ENCODE data around the gene ACY1.

Gene ACY1

DNA sequence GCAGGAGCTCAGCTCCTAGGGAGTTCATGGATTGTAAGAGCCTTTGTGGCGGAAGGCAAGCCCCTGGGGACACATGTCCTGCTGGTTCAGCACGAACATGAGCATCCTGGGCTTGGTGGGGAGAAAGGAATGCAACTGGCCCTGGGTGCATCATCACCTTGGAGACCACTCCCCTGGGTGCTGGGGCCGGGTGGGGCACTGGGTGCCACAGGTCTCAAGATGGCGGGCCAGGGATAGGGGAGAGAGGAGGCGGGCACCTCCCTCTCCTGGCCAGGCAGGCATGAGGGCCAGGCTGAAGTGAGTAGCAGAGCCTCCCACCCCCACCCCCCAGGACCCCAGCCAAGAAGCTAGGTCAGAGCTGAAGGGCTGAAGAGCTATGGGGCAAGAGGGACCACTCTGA lies 16.8 kb upstream of the ACY1 start:
- TF ChIP-seq, protein P1, sequence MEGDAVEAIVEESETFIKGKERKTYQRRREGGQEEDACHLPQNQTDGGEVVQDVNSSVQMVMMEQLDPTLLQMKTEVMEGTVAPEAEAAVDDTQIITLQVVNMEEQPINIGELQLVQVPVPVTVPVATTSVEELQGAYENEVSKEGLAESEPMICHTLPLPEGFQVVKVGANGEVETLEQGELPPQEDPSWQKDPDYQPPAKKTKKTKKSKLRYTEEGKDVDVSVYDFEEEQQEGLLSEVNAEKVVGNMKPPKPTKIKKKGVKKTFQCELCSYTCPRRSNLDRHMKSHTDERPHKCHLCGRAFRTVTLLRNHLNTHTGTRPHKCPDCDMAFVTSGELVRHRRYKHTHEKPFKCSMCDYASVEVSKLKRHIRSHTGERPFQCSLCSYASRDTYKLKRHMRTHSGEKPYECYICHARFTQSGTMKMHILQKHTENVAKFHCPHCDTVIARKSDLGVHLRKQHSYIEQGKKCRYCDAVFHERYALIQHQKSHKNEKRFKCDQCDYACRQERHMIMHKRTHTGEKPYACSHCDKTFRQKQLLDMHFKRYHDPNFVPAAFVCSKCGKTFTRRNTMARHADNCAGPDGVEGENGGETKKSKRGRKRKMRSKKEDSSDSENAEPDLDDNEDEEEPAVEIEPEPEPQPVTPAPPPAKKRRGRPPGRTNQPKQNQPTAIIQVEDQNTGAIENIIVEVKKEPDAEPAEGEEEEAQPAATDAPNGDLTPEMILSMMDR (IDR thresholded peaks at IDR 0.05) = no peak
- Mint-ChIP-seq H3K27me3 (ENCODE audit: low read depth, poor library complexity) (no peaks in the 10 kb centered on the region), H3K36me3 (ENCODE audit: low read depth) (peaks cover 6% of the 10 kb centered on the region), H3K4me3 (peak overlapping the region; percentile 93), H3K27ac (peak overlapping the region; percentile 91), H3K9me3 (no peaks in the 10 kb centered on the region), H3K4me1 (peaks cover 84% of the 10 kb centered on the region)
- no peak for DNase-seq

GRCh38 chr3:51966922-51967383 lies 16.4 kb upstream of the ACY1 start:
- DNase-seq = no peak
- peaks cover 79% of the 10 kb centered on the region for H3K4me1 Mint-ChIP-seq
- TF ChIP-seq, protein P1 (IDR thresholded peaks at IDR 0.05) = no peak
- H3K27me3 Mint-ChIP-seq (ENCODE audit: low read depth, poor library complexity) = no peaks in the 10 kb centered on the region
- H3K36me3 Mint-ChIP-seq (ENCODE audit: low read depth) = peaks cover 1% of the 10 kb centered on the region
- peak overlapping the region; percentile 93 for H3K4me3 Mint-ChIP-seq
- H3K27ac Mint-ChIP-seq = peak overlapping the region; percentile 91
- no peaks in the 10 kb centered on the region for H3K9me3 Mint-ChIP-seq

DNA sequence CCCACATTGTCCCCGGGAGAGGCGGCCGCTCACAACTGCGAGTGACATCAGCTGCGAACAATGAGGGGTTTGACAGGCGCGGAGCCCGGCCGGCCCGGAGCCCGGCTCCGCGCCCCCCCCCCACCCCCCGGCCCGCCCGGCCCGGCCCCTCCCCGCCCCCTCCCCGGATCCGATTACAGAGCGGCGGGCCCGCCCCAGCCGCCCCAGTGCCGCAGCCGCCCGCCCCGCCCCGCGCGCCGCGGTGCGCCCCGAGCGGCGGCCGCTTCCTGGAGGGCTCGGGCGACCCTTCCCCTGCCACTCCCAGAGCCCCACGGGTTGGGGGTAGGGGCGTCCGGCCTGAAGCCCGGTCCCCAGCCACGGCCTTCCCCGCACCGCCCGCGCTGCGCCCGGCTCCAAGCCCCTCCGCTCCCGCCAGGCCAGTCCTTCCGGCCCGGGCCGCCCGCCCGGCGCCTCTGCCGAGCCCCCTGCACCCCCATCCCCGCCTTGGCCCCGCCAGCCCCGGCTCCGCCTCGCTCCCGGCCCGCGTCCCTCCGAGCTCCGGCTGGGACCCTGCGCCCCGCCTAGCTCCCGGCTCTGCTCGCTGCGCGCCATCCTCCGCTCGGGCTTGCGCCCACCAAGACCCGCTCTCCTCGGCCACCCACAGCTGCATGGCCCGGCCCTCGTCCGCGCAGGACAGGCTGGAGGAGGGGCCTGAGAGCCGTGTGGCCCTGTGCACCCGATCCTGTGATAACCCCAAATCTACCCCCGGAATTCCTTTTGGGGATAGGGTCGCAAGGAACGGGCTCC lies 15.8 kb upstream of the ACY1 start, which contains the start of gene PCBP4:
Gene PCBP4, minus strand, starts transcription at position 71 of the 786 bp plus-strand sequence. CDS start 6,214 bp downstream, outside the sequence.
- peak within 1 kb of the TSS; percentile 93 for H3K4me3 Mint-ChIP-seq
- H3K27ac Mint-ChIP-seq = peak within 1 kb of the TSS; percentile 97
- H3K36me3 Mint-ChIP-seq (ENCODE audit: low read depth) = no peaks in the 10 kb centered on the region
- H3K27me3 Mint-ChIP-seq (ENCODE audit: low read depth, poor library complexity) = no peaks in the 10 kb centered on the region
- no peaks in the 10 kb centered on the region for H3K9me3 Mint-ChIP-seq
- H3K4me1 Mint-ChIP-seq = peaks cover 76% of the 10 kb centered on the region
- DNase-seq = peak; percentile 76
- TF ChIP-seq, protein P1 (IDR thresholded peaks at IDR 0.05) = no peak

- Mint-ChIP-seq H3K27ac (peak overlapping the region; percentile 97), H3K9me3 (no peaks in the 10 kb centered on the region), H3K36me3 (ENCODE audit: low read depth) (no peaks in the 10 kb centered on the region), H3K27me3 (ENCODE audit: low read depth, poor library complexity) (no peaks in the 10 kb centered on the region), H3K4me1 (peaks cover 71% of the 10 kb centered on the region), H3K4me3 (peak overlapping the region; percentile 87)
- TF ChIP-seq, protein P1 (IDR thresholded peaks at IDR 0.05) = no peak
- peak; percentile 72 for DNase-seq
Observed at GRCh38 chr3:51968170-51968775, 15.1 kb upstream of the ACY1 start.

DNA sequence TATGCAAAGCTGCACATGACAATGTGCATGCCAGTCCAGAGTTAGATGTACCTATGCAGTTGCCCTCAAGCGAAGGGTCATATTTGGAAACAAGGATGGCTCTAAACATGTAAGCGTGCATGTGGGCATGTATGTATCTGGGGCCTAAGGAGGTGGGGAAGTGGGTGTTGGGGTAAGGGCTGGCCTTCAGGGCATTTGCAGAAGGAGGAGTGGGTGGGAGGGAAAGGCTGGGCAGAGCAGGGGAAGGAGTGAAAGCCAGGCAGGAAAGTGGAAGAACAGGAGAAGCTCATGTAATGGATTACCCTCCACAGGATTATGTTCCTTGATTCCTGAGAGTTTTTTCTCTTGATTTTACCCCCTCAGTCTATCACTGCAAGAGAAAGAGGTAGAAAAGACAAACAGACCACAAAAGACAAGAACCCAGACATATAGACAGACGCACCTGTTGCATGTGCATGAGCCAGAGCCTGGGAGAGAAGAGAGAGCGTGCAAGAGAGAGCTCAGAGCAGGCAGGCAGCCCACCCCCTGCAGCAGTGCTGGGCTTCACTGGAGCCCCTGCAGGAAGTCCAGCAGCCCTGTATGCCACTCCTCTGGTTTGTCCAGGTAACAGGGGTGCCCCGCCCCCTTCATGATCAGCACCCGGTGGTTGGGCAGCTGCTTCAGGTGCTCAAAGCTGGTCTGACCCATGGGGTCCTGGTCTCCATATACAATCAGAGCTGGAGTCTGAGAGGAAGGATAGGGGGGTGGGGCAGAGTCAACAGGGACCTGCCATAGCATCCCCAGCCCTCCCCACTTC lies 14.3 kb upstream of the ACY1 start:
- peak overlapping the region; percentile 97 for H3K27ac Mint-ChIP-seq

More for the DNA sequence above, 14.3 kb upstream of the ACY1 start:
- no peak for DNase-seq
- Mint-ChIP-seq H3K4me1 (peaks cover 70% of the 10 kb centered on the region), H3K9me3 (no peaks in the 10 kb centered on the region), H3K4me3 (peak overlapping the region; percentile 87), H3K36me3 (ENCODE audit: low read depth) (no peaks in the 10 kb centered on the region), H3K27me3 (ENCODE audit: low read depth, poor library complexity) (peaks cover 1% of the 10 kb centered on the region)
- TF ChIP-seq, protein P1 (IDR thresholded peaks at IDR 0.05) = no peak

Measured in nephron progenitor cell (in vitro differentiated cells).